WTC11 (cell line): Measurements from ENCODE around the gene GIMAP8.

Experiments used
- ELF4 ChIP-seq: sonication (generic); formaldehyde crosslinking; IDR thresholded peaks from 2 replicates; pipeline ENCODE4 v1.8.1; 2022; ENCODE audit warnings: low read depth, mild to moderate bottlenecking, moderate library complexity, missing genetic modification reagents
- EMX1 ChIP-seq: fragments of 250-450 bp; sonication (Bioruptor Pico); IDR thresholded peaks from 2 replicates; pipeline ENCODE4 v1.8.0; 2021; ENCODE audit warnings: mild to moderate bottlenecking
- NFATC4 ChIP-seq: fragments of 250-450 bp; sonication (Bioruptor Pico); IDR thresholded peaks from 2 replicates; pipeline ENCODE4 v1.9.0; 2021; ENCODE audit warnings: mild to moderate bottlenecking
- RELA ChIP-seq: sonication (generic); formaldehyde crosslinking; IDR thresholded peaks from 2 replicates; pipeline ENCODE4 v1.8.1; 2022; ENCODE audit warnings: missing genetic modification reagents, mild to moderate bottlenecking, borderline replicate concordance
- SP1 ChIP-seq: sonication (generic); formaldehyde crosslinking; conservative IDR thresholded peaks from 2 replicates; pipeline ENCODE4 v1.8.1; 2022; ENCODE audit warnings: missing genetic modification reagents
- ZBTB21 ChIP-seq: sonication (generic); formaldehyde crosslinking; IDR thresholded peaks from 2 replicates; pipeline ENCODE4 v1.8.1; 2023; ENCODE audit warnings: mild to moderate bottlenecking, missing genetic modification reagents, borderline replicate concordance
- ZNF263 ChIP-seq: sonication (generic); formaldehyde crosslinking; IDR thresholded peaks from 2 replicates; pipeline ENCODE4 v1.8.1; 2022; ENCODE audit warnings: low read depth, mild to moderate bottlenecking, moderate library complexity, missing genetic modification reagents
- ZNF416 ChIP-seq: fragments of 250-450 bp; sonication (Bioruptor Pico); IDR thresholded peaks from 2 replicates; pipeline ENCODE4 v1.9.0; 2021; ENCODE audit warnings: mild to moderate bottlenecking, inconsistent platforms
- TF ChIP-seq, protein P1 (sequence below): fragments of 200-600 bp; IDR thresholded peaks from 2 replicates; pipeline ENCODE4 v1.8.0; 2022; ENCODE audit warnings: antibody characterized with exemption
- TF ChIP-seq, protein P2 (sequence below): fragments of 250-450 bp; sonication (Bioruptor Pico); IDR thresholded peaks from 2 replicates; pipeline ENCODE4 v1.8.0; 2021; ENCODE audit warnings: mild to moderate bottlenecking
- TF ChIP-seq, protein P3 (sequence below): sonication (generic); formaldehyde crosslinking; IDR thresholded peaks from 2 replicates; pipeline ENCODE4 v1.8.1; 2022; ENCODE audit warnings: low read depth, missing genetic modification reagents, borderline replicate concordance
- TF ChIP-seq, protein P4 (sequence below): sonication (generic); formaldehyde crosslinking; IDR thresholded peaks from 2 replicates; pipeline ENCODE4 v1.8.0; 2022; ENCODE audit warnings: mild to moderate bottlenecking, missing genetic modification reagents
- TF ChIP-seq, protein P5 (sequence below): sonication (generic); formaldehyde crosslinking; IDR thresholded peaks from 2 replicates; pipeline ENCODE4 v1.8.1; 2023; ENCODE audit warnings: mild to moderate bottlenecking, missing genetic modification reagents, borderline replicate concordance

DNA sequence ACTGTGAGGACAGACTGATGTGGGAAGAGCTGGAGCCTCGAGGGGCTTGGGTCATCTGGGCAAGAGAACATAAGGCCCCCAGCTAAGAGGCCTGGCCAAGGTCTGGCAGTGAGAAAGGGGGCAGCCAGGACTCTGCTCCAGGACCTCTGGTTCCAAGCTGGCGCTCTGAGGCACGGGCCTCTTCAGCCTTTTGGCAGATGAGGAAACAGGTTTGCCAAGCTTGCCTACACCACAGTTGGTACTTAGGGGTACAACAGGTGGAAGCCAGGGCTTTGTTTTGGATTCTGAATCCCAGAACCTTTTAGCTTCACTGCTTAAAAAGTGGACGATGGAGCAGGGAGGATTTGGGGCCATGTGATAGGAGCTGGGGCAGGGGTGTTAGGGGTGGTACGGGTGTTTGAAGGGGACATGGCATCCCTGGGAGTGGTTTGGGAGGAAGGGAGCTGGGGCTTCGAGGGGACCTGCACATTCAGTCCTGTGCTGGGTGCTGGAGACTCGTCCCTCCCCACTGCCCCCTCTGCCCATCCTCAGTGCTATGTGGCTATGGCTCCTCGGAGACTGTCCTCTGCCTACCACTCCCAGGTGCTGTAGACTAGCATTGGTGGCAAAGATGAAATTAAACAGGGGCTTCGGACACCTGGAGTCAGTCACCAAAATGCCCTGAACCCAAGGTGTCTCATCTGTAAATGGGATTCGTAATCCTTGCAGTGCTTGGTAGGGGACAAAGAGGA lies 41.0 kb upstream of the GIMAP8 start:
- TF ChIP-seq, protein P1, sequence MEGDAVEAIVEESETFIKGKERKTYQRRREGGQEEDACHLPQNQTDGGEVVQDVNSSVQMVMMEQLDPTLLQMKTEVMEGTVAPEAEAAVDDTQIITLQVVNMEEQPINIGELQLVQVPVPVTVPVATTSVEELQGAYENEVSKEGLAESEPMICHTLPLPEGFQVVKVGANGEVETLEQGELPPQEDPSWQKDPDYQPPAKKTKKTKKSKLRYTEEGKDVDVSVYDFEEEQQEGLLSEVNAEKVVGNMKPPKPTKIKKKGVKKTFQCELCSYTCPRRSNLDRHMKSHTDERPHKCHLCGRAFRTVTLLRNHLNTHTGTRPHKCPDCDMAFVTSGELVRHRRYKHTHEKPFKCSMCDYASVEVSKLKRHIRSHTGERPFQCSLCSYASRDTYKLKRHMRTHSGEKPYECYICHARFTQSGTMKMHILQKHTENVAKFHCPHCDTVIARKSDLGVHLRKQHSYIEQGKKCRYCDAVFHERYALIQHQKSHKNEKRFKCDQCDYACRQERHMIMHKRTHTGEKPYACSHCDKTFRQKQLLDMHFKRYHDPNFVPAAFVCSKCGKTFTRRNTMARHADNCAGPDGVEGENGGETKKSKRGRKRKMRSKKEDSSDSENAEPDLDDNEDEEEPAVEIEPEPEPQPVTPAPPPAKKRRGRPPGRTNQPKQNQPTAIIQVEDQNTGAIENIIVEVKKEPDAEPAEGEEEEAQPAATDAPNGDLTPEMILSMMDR: no peak
- TF ChIP-seq, protein P2, sequence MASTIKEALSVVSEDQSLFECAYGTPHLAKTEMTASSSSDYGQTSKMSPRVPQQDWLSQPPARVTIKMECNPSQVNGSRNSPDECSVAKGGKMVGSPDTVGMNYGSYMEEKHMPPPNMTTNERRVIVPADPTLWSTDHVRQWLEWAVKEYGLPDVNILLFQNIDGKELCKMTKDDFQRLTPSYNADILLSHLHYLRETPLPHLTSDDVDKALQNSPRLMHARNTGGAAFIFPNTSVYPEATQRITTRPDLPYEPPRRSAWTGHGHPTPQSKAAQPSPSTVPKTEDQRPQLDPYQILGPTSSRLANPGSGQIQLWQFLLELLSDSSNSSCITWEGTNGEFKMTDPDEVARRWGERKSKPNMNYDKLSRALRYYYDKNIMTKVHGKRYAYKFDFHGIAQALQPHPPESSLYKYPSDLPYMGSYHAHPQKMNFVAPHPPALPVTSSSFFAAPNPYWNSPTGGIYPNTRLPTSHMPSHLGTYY (CRISPR knock-in tag): no peak
- TF ChIP-seq EMX1 (CRISPR knock-in tag) (no peak), ZNF416 (no peak), ELF4 (no peak), ZNF263 (no peak), ZBTB21 (CRISPR knock-in tag) (no peak), NFATC4 (CRISPR knock-in tag) (no peak), SP1 (CRISPR knock-in tag) (no peak), RELA (CRISPR knock-in tag) (no peak)
- TF ChIP-seq, protein P3, sequence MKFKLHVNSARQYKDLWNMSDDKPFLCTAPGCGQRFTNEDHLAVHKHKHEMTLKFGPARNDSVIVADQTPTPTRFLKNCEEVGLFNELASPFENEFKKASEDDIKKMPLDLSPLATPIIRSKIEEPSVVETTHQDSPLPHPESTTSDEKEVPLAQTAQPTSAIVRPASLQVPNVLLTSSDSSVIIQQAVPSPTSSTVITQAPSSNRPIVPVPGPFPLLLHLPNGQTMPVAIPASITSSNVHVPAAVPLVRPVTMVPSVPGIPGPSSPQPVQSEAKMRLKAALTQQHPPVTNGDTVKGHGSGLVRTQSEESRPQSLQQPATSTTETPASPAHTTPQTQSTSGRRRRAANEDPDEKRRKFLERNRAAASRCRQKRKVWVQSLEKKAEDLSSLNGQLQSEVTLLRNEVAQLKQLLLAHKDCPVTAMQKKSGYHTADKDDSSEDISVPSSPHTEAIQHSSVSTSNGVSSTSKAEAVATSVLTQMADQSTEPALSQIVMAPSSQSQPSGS: no peak
- TF ChIP-seq, protein P4, sequence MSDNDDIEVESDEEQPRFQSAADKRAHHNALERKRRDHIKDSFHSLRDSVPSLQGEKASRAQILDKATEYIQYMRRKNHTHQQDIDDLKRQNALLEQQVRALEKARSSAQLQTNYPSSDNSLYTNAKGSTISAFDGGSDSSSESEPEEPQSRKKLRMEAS (CRISPR knock-in tag): no peak
- TF ChIP-seq, protein P5, sequence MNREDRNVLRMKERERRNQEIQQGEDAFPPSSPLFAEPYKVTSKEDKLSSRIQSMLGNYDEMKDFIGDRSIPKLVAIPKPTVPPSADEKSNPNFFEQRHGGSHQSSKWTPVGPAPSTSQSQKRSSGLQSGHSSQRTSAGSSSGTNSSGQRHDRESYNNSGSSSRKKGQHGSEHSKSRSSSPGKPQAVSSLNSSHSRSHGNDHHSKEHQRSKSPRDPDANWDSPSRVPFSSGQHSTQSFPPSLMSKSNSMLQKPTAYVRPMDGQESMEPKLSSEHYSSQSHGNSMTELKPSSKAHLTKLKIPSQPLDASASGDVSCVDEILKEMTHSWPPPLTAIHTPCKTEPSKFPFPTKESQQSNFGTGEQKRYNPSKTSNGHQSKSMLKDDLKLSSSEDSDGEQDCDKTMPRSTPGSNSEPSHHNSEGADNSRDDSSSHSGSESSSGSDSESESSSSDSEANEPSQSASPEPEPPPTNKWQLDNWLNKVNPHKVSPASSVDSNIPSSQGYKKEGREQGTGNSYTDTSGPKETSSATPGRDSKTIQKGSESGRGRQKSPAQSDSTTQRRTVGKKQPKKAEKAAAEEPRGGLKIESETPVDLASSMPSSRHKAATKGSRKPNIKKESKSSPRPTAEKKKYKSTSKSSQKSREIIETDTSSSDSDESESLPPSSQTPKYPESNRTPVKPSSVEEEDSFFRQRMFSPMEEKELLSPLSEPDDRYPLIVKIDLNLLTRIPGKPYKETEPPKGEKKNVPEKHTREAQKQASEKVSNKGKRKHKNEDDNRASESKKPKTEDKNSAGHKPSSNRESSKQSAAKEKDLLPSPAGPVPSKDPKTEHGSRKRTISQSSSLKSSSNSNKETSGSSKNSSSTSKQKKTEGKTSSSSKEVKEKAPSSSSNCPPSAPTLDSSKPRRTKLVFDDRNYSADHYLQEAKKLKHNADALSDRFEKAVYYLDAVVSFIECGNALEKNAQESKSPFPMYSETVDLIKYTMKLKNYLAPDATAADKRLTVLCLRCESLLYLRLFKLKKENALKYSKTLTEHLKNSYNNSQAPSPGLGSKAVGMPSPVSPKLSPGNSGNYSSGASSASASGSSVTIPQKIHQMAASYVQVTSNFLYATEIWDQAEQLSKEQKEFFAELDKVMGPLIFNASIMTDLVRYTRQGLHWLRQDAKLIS (CRISPR knock-in tag): no peak
